GM21529 (cell line): ENCODE results near the gene C1orf105.
"Not testable (repeated sequence)": the region's sequence is repeated elsewhere in the genome, so short reads cannot be mapped to it uniquely, and the experiment has no call there.

Experiments used
- ATAC-seq: cut with Tn5 transposase; IDR thresholded peaks from one replicate; pipeline ENCODE4 v1.9.1; 2021; ENCODE audit not compliant: unreplicated experiment

Gene C1orf105

DNA sequence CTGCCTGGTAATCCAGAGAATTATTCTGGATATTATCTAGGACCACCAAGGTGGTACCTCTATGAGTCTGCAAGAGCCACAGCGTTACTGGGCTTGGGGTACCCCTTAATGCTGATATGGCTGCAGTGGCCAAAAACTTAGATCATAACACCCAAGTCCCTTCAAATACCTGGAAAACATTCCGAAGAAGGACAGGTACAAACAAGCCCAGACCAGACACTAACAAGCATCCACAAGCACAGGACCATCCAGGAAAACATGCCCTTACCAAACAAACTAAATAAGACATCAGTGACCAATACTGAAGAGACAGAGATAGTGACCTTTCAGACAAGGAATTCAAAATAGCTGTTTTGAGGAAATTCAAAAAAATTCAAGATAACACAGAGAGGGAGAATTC lies 2.9 kb downstream of the C1orf105 start:
- no peak for ATAC-seq

DNA sequence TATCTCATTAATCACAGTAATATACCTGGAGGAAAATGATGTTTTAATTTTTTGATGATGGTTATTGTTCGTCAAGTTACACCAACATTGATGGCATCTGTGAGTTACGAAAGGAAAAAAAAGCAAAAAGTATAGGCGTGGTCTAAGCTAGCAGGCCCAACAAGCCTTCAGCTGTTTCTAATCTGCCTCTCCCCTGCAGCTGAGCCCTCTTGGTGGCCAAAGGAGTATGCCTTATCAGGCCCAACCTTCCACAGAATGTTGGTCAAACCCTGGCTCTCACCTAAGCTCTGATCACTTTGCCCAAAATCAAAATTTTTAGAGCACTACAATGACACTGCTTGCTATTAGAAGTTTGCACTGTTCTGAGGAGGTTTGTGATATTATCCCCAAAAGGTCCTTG lies 4.9 kb downstream of the C1orf105 start:
- ATAC-seq, result no peak

DNA sequence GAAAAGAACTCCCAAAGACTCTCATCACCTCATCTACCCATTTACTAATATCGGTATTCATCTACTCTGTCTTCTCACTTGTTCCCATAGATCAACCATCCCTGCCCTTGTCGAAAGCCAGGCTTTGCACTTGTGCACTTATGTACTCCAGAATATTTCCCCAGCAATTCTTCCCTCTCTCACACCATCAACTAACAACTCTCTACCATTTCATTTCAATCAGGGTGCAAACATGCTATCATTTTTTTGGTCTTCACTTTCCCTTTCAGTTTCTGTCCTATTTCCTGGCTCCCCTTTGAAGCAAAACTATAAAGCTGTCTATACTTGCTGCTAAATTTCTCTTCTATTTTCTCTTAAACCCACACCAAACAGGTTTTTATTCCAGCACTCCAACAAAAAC lies 6.7 kb downstream of the C1orf105 start:
- no peak for ATAC-seq

DNA sequence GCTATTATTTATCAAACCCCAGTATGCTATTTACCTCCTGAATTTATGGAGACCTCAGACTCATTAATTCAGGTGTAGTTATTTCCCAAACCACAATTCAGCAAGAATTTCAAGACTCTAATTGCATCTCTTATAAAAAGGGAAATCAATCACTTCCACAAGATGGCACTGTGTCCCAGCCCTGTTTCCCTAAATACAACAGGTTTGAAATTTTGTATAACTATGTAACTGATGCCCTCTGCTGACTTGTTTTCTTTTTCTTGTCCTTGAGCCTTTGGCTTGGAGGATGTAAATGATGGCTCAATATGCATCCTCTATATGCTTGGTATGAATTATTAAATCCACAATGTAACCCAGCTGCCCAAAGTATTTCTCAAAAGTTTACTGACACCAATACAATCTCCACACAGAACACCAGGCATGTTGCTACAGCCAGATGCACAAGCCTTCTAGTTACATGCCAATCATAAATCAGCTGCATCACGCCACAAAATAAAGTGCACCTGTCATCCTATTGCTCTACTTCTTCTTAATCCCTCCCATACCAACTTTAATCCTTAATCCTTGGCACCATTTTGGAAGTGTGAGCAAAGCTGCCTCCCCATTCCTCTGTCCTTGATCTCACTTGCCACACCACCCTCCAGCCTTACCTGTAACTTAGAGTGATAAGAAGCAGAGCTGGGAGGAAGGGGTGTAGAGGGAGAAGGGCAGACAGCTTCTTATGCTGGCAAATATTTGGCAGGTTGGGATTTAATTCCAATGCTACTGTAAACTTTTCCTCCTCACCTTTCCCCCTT lies 9.0 kb downstream of the C1orf105 start:
- ATAC-seq, result no peak

DNA sequence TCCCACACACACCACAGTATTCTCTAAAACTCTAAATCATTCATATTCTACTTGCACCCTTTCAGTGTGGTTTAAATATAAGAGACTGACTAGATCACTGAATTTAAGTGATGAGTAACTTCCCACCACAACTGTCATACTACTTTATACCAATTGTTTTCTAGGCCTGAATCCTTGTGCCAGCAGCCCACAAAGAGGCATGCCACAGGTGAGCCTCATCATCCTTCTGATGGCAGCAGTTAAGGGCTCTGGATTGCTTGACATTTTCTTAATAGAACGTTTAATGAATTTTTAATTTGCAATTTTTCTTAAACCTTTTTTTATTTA lies 9.6 kb downstream of the C1orf105 start:
- no peak for ATAC-seq

DNA sequence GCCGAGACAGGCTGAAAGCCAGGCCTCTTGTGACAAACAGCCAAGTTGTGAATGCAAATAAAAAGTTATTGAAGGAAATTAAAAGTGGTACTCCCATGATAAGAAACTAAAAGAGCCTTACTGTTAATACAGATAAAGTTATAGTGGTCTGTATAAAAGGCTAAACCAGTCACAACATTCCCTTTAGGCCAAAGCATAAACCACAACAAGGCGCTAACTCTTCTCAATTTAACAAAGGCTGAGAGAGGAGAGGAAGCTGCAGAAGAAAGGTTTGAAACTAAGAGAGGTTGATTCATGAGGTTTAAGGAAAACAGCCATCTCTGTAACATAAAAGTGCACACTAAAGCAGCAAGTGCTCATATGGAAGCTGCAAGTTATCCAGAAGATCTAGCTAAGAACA lies 10.7 kb downstream of the C1orf105 start:
- ATAC-seq, result no peak

DNA sequence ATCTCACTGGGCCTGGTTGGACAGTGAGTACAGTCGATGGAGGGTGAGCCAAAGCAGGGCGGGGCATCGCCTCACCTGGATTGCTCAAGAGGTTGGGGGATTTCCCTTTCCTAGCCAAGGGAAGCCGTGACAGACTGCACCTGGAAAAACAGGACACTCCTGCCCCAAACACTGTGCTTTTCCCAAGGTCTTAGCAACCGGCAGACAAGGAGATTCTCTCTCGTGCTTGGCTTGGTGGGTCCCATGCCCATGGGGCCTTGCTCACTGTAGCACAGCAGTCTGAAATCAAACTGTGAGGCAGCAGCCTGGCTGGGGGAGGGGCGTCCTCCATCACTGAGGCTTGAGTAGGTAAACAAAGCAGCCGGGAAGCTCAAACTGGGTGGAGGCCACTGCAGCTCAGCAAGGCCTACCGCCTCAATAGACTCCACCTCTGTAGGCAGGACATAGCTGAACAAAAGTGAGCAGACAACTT lies 11.3 kb downstream of the C1orf105 start:
- ATAC-seq, result no peak

DNA sequence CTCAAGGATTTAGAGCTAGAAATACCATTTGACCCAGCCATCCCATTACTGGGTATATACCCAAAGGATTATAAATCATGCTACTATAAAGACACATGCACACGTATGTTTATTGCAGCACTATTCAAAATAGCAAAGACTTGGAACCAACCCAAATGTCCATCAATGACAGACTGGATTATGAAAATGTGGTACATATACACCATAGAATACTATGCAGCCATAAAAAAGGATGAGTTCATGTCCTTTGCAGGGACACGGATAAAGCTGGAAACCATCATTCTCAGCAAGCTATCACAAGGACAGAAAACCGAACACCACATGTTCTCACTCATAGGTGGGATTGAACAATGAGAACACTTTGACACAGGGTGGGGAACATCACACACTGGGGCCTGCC lies 16.7 kb downstream of the C1orf105 start:
- ATAC-seq, result not testable (repeated sequence)

DNA sequence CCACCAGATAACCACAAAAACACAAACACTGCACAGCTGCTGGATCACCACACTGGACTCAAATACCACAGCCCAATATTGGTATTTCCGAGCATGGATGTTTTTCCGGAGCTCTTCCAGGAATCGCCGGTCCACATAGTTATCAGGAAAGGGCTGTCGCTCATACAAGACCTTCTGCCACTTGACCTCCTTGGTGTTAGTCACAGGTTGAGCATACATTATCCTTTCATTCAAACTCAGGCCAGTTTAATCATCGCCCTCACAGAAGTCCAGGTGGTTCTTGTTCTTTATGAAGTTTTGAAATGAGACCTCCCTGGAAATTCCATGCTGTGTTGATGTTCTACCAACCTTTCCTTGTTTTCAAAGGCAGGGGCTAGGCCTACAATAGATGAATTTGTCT lies 21.9 kb downstream of the C1orf105 start:
- ATAC-seq, result no peak

DNA sequence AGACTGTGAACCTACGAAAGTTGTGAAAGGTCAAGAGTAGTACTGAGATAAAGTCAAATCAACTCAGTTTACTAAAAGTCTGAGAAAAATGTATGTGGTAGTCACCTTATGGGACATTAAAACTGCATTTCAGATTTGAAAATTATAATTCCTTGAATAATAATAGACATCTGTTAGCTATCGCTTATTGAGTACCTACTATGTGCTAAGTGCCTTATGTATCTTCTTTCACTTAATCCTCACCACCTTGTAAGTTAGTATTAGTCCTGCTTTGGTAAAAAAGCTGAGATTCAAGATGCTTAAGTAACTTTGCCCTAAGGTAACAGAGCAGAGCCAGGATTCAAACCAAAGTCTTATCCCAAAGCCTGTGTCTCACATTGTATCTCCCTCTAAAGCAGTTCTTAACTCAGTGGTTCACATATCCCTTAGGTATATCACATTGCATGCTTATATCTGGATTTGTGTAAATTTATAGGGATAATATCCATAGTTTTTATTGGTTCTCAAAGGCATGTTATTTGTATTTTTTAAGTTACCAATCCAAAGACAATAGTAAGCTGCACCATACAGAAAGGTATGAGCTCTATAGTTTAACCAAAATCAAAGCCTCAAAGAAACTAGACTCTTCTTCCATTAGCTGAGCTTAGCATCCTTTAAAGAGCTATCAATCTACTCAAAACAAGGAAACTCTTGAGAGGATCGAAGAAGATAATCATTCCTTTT lies 22.5 kb downstream of the C1orf105 start:
- no peak for ATAC-seq

DNA sequence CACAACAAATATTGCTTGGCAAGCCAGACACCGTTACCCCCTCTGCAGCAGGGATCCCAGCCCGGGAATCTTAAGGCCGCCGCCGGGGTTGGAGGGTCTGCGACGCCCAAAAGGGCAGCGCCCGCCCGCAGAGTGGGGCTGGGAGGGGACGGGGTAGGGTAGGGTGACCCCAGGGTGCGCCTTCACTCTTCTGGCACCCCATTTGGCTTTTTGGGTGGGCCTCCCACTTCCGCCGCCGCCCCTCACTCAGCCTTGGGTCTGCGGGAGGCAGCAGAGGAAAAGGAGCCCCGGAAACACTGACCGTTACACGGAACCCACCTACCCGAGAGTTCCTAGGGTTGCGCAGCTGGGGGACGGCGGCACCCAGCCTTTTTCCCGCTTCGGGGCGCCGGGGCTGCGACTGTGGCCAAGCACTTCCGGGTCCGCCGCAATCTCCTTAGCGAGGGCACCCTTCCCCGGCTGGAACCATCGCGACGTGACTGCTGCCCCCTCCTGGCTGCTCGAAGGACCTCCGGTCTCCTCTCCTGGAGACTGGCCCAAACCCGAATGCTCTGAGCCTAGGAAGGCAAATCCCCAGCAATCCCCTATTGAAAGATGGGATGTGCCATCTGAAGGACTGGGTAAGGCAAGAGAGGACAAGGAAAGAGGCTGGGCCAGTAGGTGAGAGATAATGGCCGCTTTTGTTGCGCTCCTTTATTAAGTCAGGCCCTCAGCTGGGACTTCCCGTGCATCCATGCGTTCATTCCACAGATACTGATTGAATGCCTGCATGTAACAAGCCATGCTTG lies 23.4 kb downstream of the C1orf105 start, which contains the start of gene PIGC:
Gene PIGC, minus strand, starts transcription at position 404 of the 788 bp plus-strand sequence. CDS start 1,447 bp downstream, outside the sequence.
- ATAC-seq, result peak; percentile 99

DNA sequence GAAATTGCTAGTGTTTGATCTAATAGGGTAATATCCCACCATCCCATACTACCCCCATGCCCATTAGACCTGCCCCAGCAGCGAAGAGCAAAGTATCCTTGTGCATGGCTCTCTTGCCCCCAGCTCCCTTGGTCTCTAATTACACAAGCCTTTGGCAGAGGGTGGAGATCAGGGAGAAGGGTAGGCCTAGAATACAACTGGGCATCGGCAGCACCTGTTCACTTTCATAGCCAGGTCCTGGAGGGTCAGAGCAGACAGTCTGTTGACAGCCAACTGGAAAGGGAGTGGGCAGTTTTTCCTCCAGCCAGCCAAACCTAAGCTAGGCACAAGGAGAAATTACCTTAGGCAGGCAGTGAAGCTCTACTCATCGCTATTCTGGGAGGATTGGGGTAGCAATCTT lies 26.1 kb downstream of the C1orf105 start:
- no peak for ATAC-seq

DNA sequence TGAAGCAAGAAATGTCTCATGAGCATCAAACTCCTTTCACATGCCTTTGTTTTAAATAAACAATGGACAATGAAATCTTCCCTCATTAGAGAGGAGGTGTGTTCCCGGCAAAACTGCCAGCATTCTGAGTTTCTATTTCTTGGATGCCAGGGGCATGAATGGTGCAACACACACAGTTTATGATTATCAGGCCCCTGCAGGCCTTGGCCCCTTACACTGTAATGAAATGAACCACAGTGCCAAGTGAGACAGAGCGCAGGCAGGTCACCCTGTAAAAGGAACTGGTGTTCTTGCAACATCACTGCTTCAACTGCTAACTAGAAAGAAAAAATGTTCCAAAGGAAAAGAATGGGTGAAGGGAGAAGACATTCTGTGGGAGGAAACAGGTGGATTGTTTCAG lies 27.2 kb downstream of the C1orf105 start:
- no peak for ATAC-seq

DNA sequence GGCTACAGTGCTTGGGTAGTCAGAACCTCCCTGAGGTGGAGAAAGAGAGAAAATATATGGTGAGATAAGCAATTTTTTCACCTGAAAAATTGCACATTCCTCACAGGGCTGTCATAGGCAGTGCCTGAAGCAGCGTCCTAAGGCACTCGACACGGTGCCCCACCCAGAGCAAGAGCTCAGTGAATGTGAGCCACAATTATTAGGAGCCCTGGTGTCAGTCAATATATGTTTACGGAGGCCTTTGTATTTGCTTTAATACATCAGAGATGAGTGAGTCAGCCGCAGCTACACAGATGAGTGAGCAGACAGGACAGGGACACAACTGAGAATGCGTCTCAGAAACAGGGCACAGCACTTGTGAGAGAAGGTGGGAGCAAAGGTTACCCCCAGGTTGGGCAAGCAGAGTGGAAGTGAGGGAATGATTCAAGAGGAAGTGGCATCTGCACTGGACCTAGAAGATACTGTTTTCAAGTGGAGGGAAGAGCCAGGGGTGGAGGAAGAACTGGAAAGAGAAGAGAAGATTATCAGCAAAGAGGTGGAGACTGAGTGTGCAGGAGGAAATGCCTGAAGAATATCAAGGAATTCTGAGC lies 28.6 kb downstream of the C1orf105 start:
- no peak for ATAC-seq

DNA sequence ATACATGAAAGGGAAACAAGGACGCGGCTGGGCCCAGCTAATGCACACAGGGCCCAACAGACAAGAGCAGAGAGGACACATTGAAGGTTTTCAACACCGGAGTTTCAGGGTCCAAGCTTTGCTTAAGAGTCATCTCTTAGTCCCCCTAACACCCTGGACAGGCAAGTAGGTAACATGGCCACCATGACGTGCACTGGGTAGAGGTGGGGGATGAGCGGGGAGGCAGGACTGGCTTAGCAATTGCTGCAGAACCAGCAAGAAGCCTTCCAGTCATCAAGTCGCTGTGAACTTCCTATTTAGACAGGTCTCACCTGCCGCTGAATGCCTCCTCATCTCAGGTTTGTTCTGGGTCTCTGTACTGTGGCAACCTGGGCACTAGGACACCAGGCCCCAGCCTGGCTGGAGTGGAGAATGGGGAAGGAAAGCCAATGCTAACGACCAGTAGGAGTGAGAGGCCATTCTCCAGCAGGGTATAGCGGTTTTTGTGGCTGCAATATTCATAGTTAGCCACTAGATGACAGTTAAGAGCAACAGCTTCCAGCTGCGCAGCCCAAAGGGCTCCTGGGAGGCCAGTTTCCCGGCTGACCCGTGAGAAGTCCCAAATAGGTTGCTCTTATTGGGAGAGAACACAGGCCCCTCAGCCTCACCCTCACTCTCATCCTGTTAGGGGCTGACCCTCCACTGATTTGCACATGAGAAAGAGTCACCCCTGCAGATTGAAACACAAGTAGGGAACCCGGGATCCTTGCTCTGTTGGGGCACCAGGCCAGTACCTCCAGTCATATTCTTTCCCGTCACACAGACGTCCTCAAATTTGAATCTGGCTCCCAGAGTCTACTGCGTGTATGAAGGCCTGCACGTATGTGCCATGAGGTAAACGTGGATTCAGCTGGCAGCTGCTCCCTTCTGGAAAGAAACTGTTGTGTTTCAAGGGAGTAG lies 29.4 kb downstream of the C1orf105 start:
- ATAC-seq, result peak; percentile 96

DNA sequence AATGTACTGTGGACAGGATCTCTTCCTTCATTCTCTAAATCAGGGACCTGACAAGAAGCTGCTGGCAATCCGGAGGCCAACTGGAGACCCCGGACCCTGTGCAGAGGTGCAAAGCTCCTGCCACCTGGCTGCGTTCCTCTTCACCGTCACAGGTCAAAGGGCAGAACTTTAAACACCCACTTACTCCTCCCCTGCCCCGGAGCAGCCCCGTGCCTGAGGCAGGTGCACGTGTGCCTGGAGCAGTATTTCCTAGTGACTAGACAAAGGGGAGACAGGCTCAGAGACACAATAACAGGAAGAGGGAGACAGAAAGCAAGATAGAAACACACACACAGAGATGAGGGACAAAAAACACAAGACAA lies 30.0 kb downstream of the C1orf105 start:
- no peak for ATAC-seq

DNA sequence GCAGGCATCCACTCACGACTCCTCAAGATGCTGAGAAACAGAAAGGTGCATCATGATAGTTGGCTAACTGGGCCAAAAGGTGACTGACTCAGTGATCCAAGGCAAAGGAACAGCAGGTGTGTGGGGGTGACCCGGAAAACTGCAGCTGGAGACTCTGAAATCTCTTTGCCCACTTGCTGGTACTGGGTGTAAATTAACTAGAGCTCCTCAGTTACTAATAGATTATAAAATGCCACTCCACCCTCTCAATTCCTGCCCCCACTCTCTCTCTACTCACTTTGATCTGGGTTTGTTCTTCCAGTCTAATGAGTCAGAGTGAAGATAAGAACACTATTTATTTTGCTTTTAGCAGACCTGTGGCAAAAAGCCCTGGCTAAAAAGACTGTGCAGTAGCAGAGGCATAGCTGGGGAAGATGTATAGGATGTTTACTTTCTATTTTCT lies 30.5 kb downstream of the C1orf105 start:
- ATAC-seq, result no peak

DNA sequence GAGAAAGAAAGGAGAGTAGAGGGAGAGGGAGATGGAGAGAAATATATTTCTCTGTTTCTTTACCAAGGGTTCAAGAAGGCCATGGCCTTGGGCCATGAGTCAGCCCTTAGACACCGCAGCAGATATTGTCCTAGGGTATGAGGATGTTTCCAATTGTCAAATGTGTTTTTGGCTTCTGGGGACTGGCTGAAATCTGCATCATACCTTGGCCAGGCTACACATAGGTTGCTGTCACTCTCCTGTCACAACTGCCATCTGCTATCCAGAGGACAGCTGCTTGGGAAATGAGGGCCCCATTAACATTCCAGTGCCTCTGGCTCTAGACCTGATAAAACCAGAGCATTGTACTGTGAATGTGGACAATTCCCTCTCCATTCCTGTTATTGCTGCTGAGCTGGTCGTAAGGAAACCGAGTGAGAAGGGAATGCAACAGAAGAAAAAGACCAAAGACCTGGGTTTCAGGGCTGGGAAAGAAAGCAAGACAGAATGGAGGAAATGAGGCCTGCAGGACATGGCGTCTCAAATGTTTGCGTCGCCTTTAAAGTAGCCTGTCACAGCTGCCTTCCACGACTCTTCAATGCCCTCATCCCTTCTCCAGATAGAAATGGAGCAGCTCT lies 32.2 kb downstream of the C1orf105 start:
- ATAC-seq, result no peak

DNA sequence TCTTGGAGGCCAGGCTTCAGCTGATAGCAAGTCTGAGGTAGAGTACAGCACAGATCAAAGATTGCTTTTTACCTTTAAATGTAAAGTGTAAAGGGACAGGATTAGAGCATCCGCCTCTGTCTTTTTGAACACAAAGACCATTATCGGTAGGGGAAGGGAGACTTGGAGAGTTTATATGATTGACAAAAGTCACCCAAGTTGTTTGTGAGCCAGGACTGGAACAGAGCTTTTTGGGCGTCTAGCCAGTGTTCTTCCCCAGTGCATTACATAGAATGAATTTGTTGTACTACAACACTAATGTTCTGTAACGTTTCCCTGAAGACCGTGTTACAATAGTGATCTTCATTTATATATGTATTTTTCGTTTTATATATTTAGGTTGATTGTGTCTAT lies 32.7 kb downstream of the C1orf105 start:
- ATAC-seq, result no peak

DNA sequence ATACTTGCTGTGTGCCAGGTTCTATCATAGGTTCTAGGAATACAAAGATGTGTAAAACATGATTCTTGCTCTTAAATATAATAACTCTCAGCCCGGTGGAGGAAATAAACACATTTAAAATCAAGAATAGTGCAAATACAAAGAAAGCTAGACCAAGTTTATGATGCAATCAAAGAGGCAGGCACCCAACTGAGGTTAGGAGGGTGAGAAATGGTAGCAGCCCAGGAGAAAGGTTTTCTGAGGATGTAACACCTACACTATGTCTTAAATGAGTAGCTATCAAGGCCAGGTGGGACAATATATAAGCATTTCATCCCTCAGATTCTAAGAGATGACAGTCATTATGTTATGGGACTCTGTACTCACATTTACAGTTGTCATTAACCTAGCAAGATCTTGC lies 33.1 kb downstream of the C1orf105 start:
- ATAC-seq, result no peak
